Kidney tubule cell (primary cell): ENCODE measurements around the gene MPRIP.

Experiments used
- DNase-seq: peaks from one replicate; pipeline ENCODE4 v3.0.0-alpha.2; 2018; ENCODE audit warnings: low spot score

Gene MPRIP

GRCh38 chr17:17214646-17215436 is 172.6 kb downstream of the MPRIP start:
- no peak for DNase-seq

GRCh38 chr17:17215575-17215974 is 173.3 kb downstream of the MPRIP start:
- no peak for DNase-seq

DNA sequence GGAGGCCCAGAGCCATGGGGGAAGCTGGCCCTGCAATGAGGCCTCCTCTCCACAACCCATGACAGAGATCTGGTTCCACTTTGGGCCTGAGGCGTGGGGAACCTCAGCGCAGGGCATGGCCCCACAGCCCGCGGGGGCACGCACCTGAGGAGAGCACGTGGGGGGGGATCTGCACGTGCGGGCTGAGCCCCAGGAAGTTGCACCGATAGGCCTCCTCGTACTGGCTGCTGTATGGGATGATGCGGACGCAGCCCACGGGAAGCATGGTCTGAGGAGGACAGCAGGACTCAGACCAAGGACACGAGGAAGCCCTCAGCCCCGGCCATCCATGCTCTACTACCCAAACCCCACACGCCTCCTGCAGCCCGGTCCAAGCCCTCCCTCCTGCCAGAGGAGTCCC is 174.0 kb downstream of the MPRIP start:
- DNase-seq: no peak

DNA sequence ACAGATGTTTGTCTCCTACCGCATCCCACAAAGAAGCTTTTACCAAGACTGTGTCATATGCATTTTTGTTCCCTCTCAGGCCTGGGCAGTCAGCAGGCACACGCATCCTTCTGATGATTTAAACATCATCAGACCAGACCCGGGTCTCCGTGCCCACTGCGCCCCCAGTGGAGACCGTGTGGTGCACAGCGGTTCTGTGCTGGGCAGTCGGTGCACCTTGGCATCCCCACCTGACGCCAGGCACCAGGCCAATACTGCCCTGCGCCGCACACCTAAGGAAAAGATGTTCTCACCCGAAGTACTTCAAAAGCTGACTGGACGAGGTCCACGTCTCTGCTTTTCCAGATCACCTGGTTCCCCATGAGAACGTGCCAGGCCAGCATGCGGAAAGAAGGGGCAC is 174.5 kb downstream of the MPRIP start:
- DNase-seq: no peak

- no peak for DNase-seq
These were observed 175.7 kb downstream of the MPRIP start for GRCh38 chr17:17217995-17218394.

GRCh38 chr17:17220529-17220928 is 178.3 kb downstream of the MPRIP start:
- DNase-seq: no peak

- DNase-seq: no peak
These were observed 179.1 kb downstream of the MPRIP start for GRCh38 chr17:17221329-17221728.

DNA sequence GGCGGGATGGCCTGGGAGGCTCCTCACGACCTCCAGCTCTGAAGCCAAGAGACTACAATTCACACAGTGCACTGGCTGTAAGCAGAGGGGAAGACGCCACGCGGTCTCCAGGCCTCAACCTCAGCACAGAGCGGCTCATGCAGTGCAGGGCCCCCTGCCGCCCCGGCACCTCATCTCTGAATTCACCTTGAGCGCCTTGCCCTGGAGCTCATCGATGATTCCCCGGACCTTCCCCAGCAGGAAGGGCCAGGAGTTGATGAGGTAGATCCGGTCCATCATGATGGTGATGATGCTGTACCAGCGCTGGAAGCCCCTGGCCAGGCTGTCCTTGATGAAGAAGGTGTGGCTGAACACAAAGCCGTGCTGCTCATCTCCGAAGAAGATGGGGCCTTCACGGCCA is 181.5 kb downstream of the MPRIP start:
- no peak for DNase-seq

DNA sequence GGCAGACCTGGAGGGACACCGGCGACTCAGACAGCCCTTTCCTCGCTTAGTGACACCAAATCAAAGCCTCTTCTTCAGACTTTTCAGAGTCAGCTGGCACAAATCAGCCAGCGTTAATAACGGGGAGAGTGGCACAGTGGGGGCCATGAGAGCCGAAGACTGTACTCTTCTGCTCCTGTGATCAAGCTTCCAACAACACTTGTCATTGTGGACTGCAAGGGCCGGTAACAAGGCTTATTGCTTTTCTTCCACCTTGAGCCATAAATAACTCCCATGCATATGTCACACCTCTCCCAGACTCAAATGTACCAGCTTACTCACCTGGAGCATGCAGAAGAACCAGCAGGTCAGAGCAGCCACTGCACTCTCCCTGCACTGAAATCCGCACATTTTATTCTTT is 181.9 kb downstream of the MPRIP start:
- no peak for DNase-seq

GRCh38 chr17:17225901-17226300 is 183.6 kb downstream of the MPRIP start:
- DNase-seq: no peak

DNA sequence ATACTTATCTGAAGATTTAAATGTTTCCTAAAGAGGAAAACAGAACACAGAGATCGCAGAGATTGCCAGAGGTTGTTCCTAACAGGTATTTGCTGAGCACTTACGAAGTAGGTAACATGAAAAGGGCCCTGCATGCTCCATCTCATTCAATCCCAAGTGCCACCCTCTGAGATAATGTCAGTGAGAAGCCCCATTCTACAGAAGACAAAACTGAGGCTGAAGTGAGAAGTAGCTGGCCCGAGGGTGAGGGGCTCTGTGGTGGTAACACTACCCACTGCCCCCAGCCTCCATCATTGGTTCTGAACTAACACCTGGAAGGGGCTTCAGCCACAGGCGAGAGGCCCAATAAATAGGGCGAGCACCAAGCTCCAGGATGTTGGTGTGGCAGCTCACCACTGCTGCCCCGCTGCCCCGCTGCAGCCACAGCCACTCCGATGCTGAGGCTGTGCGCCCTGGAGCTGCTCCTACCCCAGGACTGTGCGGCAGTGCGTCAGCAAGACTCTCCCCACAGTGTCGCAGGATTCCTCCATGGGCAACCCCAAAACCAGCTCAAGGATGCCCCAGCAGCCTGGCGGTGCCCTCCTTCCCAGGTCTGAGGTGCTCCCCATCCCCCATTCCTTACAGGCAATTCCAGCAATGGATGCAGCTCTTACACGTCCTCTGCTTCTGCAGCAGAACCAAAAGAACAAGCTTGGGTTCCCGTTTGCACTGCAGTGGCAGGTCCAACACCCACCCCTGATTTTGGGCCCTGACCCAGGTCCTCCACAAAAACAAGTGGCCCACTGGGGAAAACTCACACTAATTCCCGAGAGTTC is 184.4 kb downstream of the MPRIP start:
- DNase-seq: no peak

DNA sequence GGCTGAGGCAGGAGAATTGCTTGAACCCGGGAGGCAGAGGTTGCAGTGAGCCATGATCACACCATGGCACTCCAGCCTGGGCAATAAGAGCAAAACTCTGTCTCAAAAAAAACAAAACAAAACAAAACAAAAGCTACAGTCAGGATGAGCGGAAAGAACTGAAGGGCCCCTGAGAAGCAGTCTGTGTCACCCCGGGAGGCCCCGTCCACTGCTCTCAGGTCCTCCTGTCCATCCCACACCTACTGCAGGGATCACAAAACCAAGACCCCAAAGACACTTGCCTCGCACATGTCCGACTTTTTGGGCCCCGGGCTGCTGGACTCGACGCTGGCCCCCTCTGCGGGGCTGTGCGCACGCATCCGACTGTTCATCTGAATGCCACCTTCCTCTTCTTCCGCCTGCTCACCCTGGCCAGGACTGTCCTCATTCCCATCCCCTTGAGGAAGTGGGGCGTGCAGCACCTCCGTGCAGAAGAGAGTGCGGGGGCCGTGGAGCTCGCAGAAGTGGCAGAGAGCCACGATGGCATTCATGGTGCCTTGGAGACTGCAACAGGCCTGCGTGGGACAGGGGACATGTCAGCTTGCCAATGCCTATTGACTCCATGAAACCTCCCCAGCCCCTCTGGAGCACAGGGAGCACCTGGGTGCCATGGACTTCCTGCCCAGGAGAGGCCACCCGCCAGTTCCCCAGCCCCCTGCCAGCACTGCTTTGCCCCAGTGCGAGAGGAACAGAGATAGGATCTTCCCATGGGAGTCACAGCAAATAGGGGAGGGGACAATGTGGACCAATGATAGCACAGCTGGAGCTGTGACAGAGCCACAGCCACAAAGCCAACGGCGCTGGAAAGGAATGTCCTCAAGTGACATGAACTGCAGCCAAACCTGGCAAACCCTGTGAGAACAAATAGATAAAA is 185.6 kb downstream of the MPRIP start:
- no peak for DNase-seq

- DNase-seq: no peak
These were observed 186.4 kb downstream of the MPRIP start for GRCh38 chr17:17228521-17229279.

DNA sequence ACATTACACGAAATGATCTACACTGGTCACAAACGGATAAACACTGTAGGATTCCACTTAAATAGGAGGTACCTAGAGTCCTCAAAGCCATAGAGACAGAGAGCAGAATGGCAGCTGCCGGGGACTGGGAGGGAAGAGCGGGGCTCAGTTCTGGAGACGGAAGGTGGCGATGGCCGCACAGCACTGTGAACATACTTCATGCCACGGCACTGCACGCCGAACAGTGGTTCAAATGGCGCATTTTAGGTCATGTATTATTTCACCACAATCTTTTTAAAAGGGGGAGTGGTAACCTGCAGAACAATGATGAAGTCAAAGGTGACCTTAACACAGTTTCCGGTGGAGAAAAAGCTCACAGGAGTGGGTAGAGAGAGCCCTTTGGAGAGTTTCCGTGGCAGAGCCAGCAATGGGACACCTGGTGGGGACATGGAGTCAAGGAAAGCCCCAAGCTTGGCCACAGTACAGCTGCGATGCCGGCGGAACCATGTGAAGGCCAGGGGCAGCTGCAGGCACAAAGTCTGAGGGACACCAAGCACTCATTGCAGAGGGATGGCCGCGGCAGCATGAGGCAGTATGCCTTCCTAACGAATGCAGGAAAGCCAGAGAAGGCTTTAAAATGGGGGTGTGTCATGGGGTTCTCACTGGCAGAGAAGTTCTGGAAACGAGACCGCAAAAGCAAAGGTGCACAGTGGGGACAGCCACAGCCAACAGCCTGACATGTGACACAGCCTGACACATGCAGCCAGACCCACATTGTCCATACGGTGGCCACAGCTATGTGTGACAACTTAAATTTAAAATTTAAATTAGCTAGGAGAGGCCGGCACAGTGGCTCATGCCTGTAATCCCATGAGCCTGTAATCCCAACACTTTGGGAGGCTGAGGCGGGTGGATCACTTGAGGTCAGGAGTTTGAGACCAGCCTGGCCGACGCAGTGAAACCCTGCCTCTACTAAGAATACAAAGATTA is 187.4 kb downstream of the MPRIP start:
- DNase-seq: no peak

- no peak for DNase-seq
These were observed 189.5 kb downstream of the MPRIP start for GRCh38 chr17:17231621-17232302.

DNA sequence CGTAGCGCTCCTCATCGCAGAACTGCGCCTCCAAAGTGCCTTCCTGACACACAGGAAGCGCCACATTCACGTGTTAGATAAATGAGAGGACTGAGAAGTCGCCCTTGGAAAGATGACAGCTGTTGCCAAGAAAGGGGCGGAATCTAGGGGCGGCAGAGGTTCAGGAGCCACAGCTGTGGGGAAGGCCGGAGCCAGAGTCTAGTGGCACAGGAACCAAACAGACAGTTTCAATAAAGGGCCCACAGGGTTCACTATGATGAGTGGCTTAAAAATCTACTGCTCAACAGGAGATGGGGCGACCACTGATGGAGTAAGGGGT is 190.0 kb downstream of the MPRIP start:
- DNase-seq: no peak

GRCh38 chr17:17235212-17236174 is 193.2 kb downstream of the MPRIP start:
- peak; percentile 84 for DNase-seq

DNA sequence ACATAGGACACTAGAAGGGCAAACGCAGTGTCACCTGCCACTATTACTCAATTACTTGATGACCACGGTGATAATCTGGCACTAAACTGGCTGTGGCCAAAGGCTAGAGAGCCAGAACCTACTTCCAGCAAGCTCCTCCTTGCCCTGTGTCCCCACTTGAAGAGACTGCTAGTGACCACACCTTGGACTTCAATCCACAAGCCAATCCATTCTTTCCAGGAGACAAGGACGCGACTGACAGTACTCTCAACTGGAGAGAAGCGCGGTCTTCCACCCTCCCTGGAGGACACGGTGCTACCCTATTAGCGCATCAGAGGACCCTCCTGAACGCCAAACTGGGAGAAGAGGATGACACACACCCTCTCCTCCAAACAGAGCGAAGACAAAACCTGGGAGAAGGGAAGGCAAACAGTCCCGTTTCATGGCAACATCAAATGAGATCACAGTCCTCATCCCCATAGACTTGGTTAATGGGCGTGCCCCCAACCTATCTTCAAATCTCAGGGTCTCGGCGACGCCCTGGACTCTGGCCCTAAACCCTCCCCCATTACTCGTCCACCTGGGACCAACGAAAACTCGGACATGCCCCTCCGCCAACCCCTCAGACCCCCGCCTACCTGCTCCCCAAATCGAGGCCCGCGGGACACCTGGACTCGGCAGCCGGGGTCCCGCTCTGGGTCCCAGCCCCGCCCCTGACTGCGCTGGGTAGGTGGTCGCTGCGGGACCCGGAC is 194.2 kb downstream of the MPRIP start:
- DNase-seq: peak; percentile 59
